ENCODE results near the gene IRF4. TPM values are rescaled to one million over a fixed set of nuclear protein-coding genes. Genes with fewer than 3 reads are reported as not detected.
"Not testable (repeated sequence)": the region's sequence is repeated elsewhere in the genome, so short reads cannot be mapped to it uniquely, and the experiment has no call there.

IRF4 gene
- total and polyA plus RNA-seq, 11 donors = 0.08 to 4.4 (median 0.30) TPM; not detected in 1

DNA sequence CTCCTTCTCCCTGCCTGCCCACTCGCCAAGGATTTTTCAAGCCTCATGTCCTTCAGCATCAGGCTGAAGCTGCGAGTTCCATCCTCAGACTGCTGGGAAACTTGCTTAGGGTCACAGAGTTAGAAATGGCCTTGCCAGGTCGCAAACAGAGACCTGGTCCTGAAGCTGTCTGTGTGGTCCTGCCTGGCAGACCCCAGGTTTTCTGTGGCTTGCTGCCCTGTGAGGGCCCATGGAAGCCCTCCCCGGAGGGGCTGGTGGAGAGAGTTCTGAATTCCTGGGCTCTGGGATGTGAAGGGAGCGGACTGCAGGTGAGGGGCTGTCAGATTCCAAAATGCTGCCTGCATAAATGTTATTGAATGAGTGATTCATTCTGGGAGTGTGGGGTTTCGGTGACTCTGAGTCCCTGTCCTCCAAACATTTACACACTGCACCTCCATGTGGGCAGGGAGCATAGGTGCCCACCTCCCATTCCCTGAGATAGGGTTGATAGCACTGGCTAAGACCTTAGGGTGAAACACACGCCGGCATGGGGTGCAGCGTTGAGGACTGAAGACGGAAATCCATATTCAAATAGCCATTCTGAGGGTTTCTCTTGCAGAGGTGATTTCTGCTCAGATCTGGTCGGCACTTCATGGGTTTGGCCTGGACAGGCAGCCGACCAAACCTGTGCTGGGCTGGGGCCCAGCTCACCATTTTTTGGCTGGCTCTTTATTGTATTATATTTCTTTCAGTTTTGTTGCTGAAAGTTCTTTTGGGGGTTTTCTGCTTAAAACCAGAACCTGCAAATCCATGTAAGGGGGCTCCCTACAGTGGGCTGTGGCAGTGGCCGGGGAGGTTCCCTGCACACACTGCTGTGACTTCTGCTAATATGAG, 21.8 kb upstream of the IRF4 start:
- Histone ChIP-seq H3K36me3 (no peaks in the 10 kb centered on the region), H3K9me3 (no peaks in the 10 kb centered on the region), H3K27me3 (peaks cover 0 to 59% (median 23%) of the 10 kb centered on the region in 9 donors), H3K4me3 (no peak overlapping the region), H3K27ac (no peak overlapping the region), H3K4me1 (peaks cover 0 to 10% (median 5%) of the 10 kb centered on the region in 12 donors)
- 81 to 85% (median 83%) methylated on average over 13 of the region's 13 CpGs for WGBS, 4 donors
- no peak for DNase-seq
- TF ChIP-seq CTCF (IDR thresholded peaks at IDR 0.05) (no peak), POLR2A (IDR thresholded peaks at IDR 0.05) (no peak)
- intact Hi-C loops (cut with DNase I) = loop anchor here in 3 of 10 donors (5.0 to 10.0 kb wide), 2 partner anchors 145 to 182 kb away; no protein-coding TSS in a partner anchor
- no peak for ATAC-seq

DNA sequence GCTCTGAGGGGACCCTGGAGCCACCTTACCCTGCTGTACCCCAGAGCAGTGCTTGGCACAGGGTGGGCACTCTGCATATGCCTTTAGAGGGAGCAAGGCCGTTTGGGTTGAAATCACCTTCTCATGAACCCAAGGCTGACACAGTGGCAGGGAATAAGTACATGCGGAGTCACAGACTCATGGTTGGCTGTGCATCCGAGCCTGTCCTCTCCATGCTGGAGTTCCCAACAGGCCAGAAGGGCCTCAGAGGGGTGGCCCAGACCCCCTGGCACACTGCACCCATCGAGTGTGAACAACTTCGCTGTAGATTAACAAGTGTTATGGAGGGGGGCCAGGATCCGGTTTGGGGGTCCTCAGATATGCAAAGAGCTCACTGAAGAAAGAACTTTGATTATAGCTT, 21.0 kb upstream of the IRF4 start:
- DNase-seq = no peak

GRCh38 chr6:371851-372250, 19.7 kb upstream of the IRF4 start:
- not testable (repeated sequence) for H3K36me3 ChIP-seq, ATAC-seq, DNase-seq, H3K9me3 ChIP-seq, H3K4me3 ChIP-seq, H3K27ac ChIP-seq
- WGBS, 4 donors = 78 to 95% (median 92%) methylated on average over 2 of the region's 2 CpGs
- Histone ChIP-seq H3K4me1 (peaks cover 0 to 10% (median 5%) of the 10 kb centered on the region in 12 donors), H3K27me3 (peaks cover 0 to 70% (median 26%) of the 10 kb centered on the region in 9 donors)
- intact Hi-C loops (cut with DNase I) = loop anchor here in 2 of 10 donors (5.0 kb wide), 1 partner anchor 185 kb away; no protein-coding TSS in a partner anchor

More for the DNA sequence above, 21.0 kb upstream of the IRF4 start:
- H3K4me1 ChIP-seq = peaks cover 0 to 10% (median 5%) of the 10 kb centered on the region in 12 donors
- ATAC-seq = no peak
- H3K36me3 ChIP-seq = no peaks in the 10 kb centered on the region
- H3K9me3 ChIP-seq = no peaks in the 10 kb centered on the region
- no peak for TF ChIP-seq CTCF (IDR thresholded peaks at IDR 0.05)
- intact Hi-C loops (cut with DNase I) = loop anchor here in 2 of 10 donors (5.0 kb wide), 1 partner anchor 183 kb away; no protein-coding TSS in a partner anchor
- H3K27me3 ChIP-seq = peaks cover 0 to 65% (median 26%) of the 10 kb centered on the region in 9 donors
- 69 to 82% (median 75%) methylated on average over 6 of the region's 6 CpGs for WGBS, 4 donors
- H3K27ac ChIP-seq = no peak overlapping the region
- H3K4me3 ChIP-seq = no peak overlapping the region

DNA sequence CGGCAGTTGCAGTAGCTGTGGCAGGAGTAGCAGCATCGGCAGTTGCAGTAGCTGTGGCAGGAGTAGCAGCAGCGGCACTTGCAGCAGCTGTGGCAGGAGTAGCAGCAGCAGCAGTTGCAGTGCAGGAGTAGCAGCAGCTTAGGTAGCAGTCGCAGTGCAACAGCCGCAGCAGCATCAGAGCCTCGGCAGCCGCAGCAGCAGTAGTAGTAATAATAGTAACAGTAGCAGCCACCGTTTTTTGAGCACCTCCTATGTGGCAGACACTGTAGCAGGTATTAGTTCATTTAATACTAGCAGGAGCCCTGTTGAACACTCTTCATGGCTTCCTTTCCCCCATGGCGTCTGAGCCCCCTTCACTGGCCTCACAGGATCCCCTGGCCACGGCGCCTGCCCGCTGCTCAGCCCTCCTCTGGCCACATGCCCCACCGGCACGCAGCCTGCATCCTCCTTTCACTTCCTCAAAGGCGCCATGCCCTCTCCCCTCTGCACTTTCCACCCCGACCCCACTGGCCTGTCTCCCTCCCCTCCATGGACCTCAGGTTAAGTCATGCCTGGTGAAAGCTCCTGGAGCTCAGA, 19.1 kb upstream of the IRF4 start:
- H3K36me3 ChIP-seq = no peaks in the 10 kb centered on the region
- no peak overlapping the region for H3K4me3 ChIP-seq
- TF ChIP-seq CTCF (IDR thresholded peaks at IDR 0.05) = no peak
- TF ChIP-seq POLR2A (IDR thresholded peaks at IDR 0.05) = no peak
- H3K4me1 ChIP-seq = peaks cover 0 to 10% (median 5%) of the 10 kb centered on the region in 12 donors
- intact Hi-C loops (cut with DNase I) = loop anchor here in 2 of 10 donors (5.0 kb wide), 1 partner anchor 185 kb away; no protein-coding TSS in a partner anchor
- DNase-seq (peak in 1 of 5 donors; percentile 66), ATAC-seq (peak in 2 of 4 donors; percentile 18 to 19)
- 66 to 77% (median 73%) methylated on average over 16 of the region's 16 CpGs for WGBS, 4 donors
- no peak overlapping the region for H3K27ac ChIP-seq
- H3K27me3 ChIP-seq = peaks cover 0 to 71% (median 26%) of the 10 kb centered on the region in 9 donors
- H3K9me3 ChIP-seq = no peaks in the 10 kb centered on the region
